Measurements from ENCODE around the gene WFIKKN2.

Gene WFIKKN2

GRCh38 chr17:50828508-50829170 is 6.7 kb upstream of the WFIKKN2 start:
- H3K27me3 ChIP-seq (ENCODE audit: control insufficient read depth, insufficient read depth, low read length): no peaks in the 10 kb centered on the region
- no peak overlapping the region for H3K27ac ChIP-seq (ENCODE audit: low read depth, low read length)
- no peaks in the 10 kb centered on the region for H3K36me3 ChIP-seq (ENCODE audit: control insufficient read depth, insufficient read depth, low read length)
- no peaks in the 10 kb centered on the region for H3K9me3 ChIP-seq (ENCODE audit: control insufficient read depth, insufficient read depth, low read length)
- H3K9ac ChIP-seq (ENCODE audit: low read depth, low read length): no peak overlapping the region
- peaks cover 25% of the 10 kb centered on the region for H3K4me1 ChIP-seq (ENCODE audit: control insufficient read depth, insufficient read depth, low read length)
- H3K4me3 ChIP-seq (ENCODE audit: low read depth, low read length): no peak overlapping the region

- Histone ChIP-seq H3K9me3 (ENCODE audit: control insufficient read depth, insufficient read depth, low read length) (no peaks in the 10 kb centered on the region), H3K9ac (ENCODE audit: low read depth, low read length) (no peak overlapping the region), H3K4me1 (ENCODE audit: control insufficient read depth, insufficient read depth, low read length) (peaks cover 26% of the 10 kb centered on the region), H3K27me3 (ENCODE audit: control insufficient read depth, insufficient read depth, low read length) (no peaks in the 10 kb centered on the region), H3K36me3 (ENCODE audit: control insufficient read depth, insufficient read depth, low read length) (no peaks in the 10 kb centered on the region), H3K27ac (ENCODE audit: low read depth, low read length) (peak overlapping the region; percentile 69), H3K4me3 (ENCODE audit: low read depth, low read length) (no peak overlapping the region)
Measured at GRCh38 chr17:50829332-50829731, 6.1 kb upstream of the WFIKKN2 start.

- H3K27me3 ChIP-seq (ENCODE audit: control insufficient read depth, insufficient read depth, low read length): no peaks in the 10 kb centered on the region; the same call in 1 of the 2 replicates
- no peak overlapping the region for H3K9ac ChIP-seq (ENCODE audit: low read depth, low read length)
- no peaks in the 10 kb centered on the region for H3K9me3 ChIP-seq (ENCODE audit: control insufficient read depth, insufficient read depth, low read length)
- H3K36me3 ChIP-seq (ENCODE audit: control insufficient read depth, insufficient read depth, low read length): no peaks in the 10 kb centered on the region
- peaks cover 36% of the 10 kb centered on the region for H3K4me1 ChIP-seq (ENCODE audit: control insufficient read depth, insufficient read depth, low read length)
- no peak overlapping the region for H3K27ac ChIP-seq (ENCODE audit: low read depth, low read length)
- H3K4me3 ChIP-seq (ENCODE audit: low read depth, low read length): no peak overlapping the region
Measured at GRCh38 chr17:50830352-50830751, 5.0 kb upstream of the WFIKKN2 start.

GRCh38 chr17:50830994-50831393 is 4.4 kb upstream of the WFIKKN2 start:
- H3K9ac ChIP-seq (ENCODE audit: low read depth, low read length): no peak overlapping the region
- H3K27ac ChIP-seq (ENCODE audit: low read depth, low read length): no peak overlapping the region
- H3K9me3 ChIP-seq (ENCODE audit: control insufficient read depth, insufficient read depth, low read length): no peaks in the 10 kb centered on the region
- no peaks in the 10 kb centered on the region for H3K36me3 ChIP-seq (ENCODE audit: control insufficient read depth, insufficient read depth, low read length)
- peaks cover 42% of the 10 kb centered on the region for H3K4me1 ChIP-seq (ENCODE audit: control insufficient read depth, insufficient read depth, low read length)
- no peaks in the 10 kb centered on the region; the same call in 1 of the 2 replicates for H3K27me3 ChIP-seq (ENCODE audit: control insufficient read depth, insufficient read depth, low read length)
- H3K4me3 ChIP-seq (ENCODE audit: low read depth, low read length): no peak overlapping the region

- H3K4me3 ChIP-seq (ENCODE audit: low read depth, low read length): no peak overlapping the region
- no peak overlapping the region for H3K9ac ChIP-seq (ENCODE audit: low read depth, low read length)
- H3K9me3 ChIP-seq (ENCODE audit: control insufficient read depth, insufficient read depth, low read length): no peaks in the 10 kb centered on the region
- H3K27ac ChIP-seq (ENCODE audit: low read depth, low read length): no peak overlapping the region
- H3K36me3 ChIP-seq (ENCODE audit: control insufficient read depth, insufficient read depth, low read length): no peaks in the 10 kb centered on the region
- H3K4me1 ChIP-seq (ENCODE audit: control insufficient read depth, insufficient read depth, low read length): peaks cover 42% of the 10 kb centered on the region
- H3K27me3 ChIP-seq (ENCODE audit: control insufficient read depth, insufficient read depth, low read length): no peaks in the 10 kb centered on the region; the same call in 1 of the 2 replicates
Measured at GRCh38 chr17:50831471-50831928, 3.9 kb upstream of the WFIKKN2 start.

- peaks cover 42% of the 10 kb centered on the region for H3K4me1 ChIP-seq (ENCODE audit: control insufficient read depth, insufficient read depth, low read length)
- no peaks in the 10 kb centered on the region; the same call in 1 of the 2 replicates for H3K27me3 ChIP-seq (ENCODE audit: control insufficient read depth, insufficient read depth, low read length)
- no peak overlapping the region for H3K4me3 ChIP-seq (ENCODE audit: low read depth, low read length)
- H3K9me3 ChIP-seq (ENCODE audit: control insufficient read depth, insufficient read depth, low read length): no peaks in the 10 kb centered on the region
- H3K27ac ChIP-seq (ENCODE audit: low read depth, low read length): no peak overlapping the region
- H3K9ac ChIP-seq (ENCODE audit: low read depth, low read length): no peak overlapping the region
- no peaks in the 10 kb centered on the region for H3K36me3 ChIP-seq (ENCODE audit: control insufficient read depth, insufficient read depth, low read length)
Measured at GRCh38 chr17:50832267-50832863, 3.0 kb upstream of the WFIKKN2 start.

GRCh38 chr17:50832864-50833381 is 2.5 kb upstream of the WFIKKN2 start:
- Histone ChIP-seq H3K27me3 (ENCODE audit: control insufficient read depth, insufficient read depth, low read length) (no peaks in the 10 kb centered on the region; the same call in 1 of the 2 replicates), H3K36me3 (ENCODE audit: control insufficient read depth, insufficient read depth, low read length) (no peaks in the 10 kb centered on the region), H3K4me3 (ENCODE audit: low read depth, low read length) (no peak overlapping the region), H3K4me1 (ENCODE audit: control insufficient read depth, insufficient read depth, low read length) (peaks cover 42% of the 10 kb centered on the region), H3K9ac (ENCODE audit: low read depth, low read length) (no peak overlapping the region), H3K9me3 (ENCODE audit: control insufficient read depth, insufficient read depth, low read length) (no peaks in the 10 kb centered on the region), H3K27ac (ENCODE audit: low read depth, low read length) (no peak overlapping the region)

GRCh38 chr17:50833510-50834428 is 1.6 kb upstream of the WFIKKN2 start:
- no peaks in the 10 kb centered on the region; the same call in 1 of the 2 replicates for H3K27me3 ChIP-seq (ENCODE audit: control insufficient read depth, insufficient read depth, low read length)
- no peak overlapping the region for H3K27ac ChIP-seq (ENCODE audit: low read depth, low read length)
- peaks cover 37% of the 10 kb centered on the region for H3K4me1 ChIP-seq (ENCODE audit: control insufficient read depth, insufficient read depth, low read length)
- no peaks in the 10 kb centered on the region for H3K36me3 ChIP-seq (ENCODE audit: control insufficient read depth, insufficient read depth, low read length)
- H3K9me3 ChIP-seq (ENCODE audit: control insufficient read depth, insufficient read depth, low read length): no peaks in the 10 kb centered on the region
- no peak overlapping the region for H3K9ac ChIP-seq (ENCODE audit: low read depth, low read length)
- no peak overlapping the region for H3K4me3 ChIP-seq (ENCODE audit: low read depth, low read length)

- H3K4me1 ChIP-seq (ENCODE audit: control insufficient read depth, insufficient read depth, low read length): peaks cover 28% of the 10 kb centered on the region
Measured at GRCh38 chr17:50834429-50835300, 721 bp upstream of the WFIKKN2 start.

GRCh38 chr17:50836826-50837225 is 1.4 kb downstream of the WFIKKN2 start:
- Histone ChIP-seq H3K27ac (ENCODE audit: low read depth, low read length) (no peak overlapping the region), H3K9me3 (ENCODE audit: control insufficient read depth, insufficient read depth, low read length) (no peaks in the 10 kb centered on the region), H3K4me1 (ENCODE audit: control insufficient read depth, insufficient read depth, low read length) (peaks cover 16% of the 10 kb centered on the region), H3K4me3 (ENCODE audit: low read depth, low read length) (no peak overlapping the region), H3K27me3 (ENCODE audit: control insufficient read depth, insufficient read depth, low read length) (no peaks in the 10 kb centered on the region; the same call in 1 of the 2 replicates), H3K36me3 (ENCODE audit: control insufficient read depth, insufficient read depth, low read length) (no peaks in the 10 kb centered on the region), H3K9ac (ENCODE audit: low read depth, low read length) (no peak overlapping the region)

More at GRCh38 chr17:50834429-50835300, 721 bp upstream of the WFIKKN2 start:
- Histone ChIP-seq H3K4me3 (ENCODE audit: low read depth, low read length) (no peak overlapping the region), H3K27ac (ENCODE audit: low read depth, low read length) (peak overlapping the region; percentile 44), H3K36me3 (ENCODE audit: control insufficient read depth, insufficient read depth, low read length) (no peaks in the 10 kb centered on the region), H3K9ac (ENCODE audit: low read depth, low read length) (no peak overlapping the region), H3K9me3 (ENCODE audit: control insufficient read depth, insufficient read depth, low read length) (no peaks in the 10 kb centered on the region), H3K27me3 (ENCODE audit: control insufficient read depth, insufficient read depth, low read length) (no peaks in the 10 kb centered on the region; the same call in 1 of the 2 replicates)

Data from HUES48 (cell line).